ENCODE data around the gene CLEC10A. TPM values are rescaled to one million over a fixed set of nuclear protein-coding genes. Genes with fewer than 3 reads are reported as not detected.

The CLEC10A gene
- total RNA-seq, 1 donor: not detected

DNA sequence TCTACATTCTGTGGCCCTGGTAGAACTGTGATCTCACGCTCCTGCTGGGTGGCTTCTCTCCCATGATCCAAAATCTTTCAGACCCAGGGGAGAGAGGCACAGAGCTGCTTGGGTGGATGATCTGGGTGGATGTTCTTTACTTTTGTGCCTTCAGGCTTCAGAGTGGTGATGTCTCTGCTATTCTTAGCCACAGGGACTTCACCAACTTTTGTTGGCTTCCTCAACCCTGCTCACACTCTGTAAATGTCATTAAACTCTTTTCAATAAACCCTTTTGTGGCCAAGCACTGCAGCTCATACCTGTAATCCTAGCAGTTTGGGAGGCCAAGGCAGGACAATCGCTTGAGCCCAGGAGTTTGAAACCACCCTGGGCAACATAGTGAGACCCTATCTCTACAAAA lies 7.6 kb downstream of the CLEC10A start:
- Histone ChIP-seq H2AFZ (ENCODE audit: low read length) (no peak overlapping the region), H3K27ac (ENCODE audit: low read depth, low read length) (no peak overlapping the region), H3K36me3 (ENCODE audit: insufficient read depth, low read length) (no peaks in the 10 kb centered on the region), H3K9me3 (ENCODE audit: low read depth, low read length) (peaks cover 4% of the 10 kb centered on the region), H3K79me2 (ENCODE audit: insufficient read depth, low read length) (no peaks in the 10 kb centered on the region), H4K20me1 (ENCODE audit: insufficient read depth, low read length) (no peaks in the 10 kb centered on the region), H3K4me3 (ENCODE audit: insufficient read depth, low read length) (no peak overlapping the region), H3K27me3 (ENCODE audit: insufficient read depth, low read length) (peaks cover 14% of the 10 kb centered on the region), H3K4me1 (ENCODE audit: insufficient read depth, low read length) (no peaks in the 10 kb centered on the region), H3K4me2 (ENCODE audit: insufficient read depth, low read length) (no peak overlapping the region)
- TF ChIP-seq CTCF (IDR thresholded peaks at IDR 0.05; ENCODE audit: extremely low read depth, low read depth, low read length): no peak
- DNase-seq (ENCODE audit: insufficient read length, low spot score, missing footprints): no peak

DNA sequence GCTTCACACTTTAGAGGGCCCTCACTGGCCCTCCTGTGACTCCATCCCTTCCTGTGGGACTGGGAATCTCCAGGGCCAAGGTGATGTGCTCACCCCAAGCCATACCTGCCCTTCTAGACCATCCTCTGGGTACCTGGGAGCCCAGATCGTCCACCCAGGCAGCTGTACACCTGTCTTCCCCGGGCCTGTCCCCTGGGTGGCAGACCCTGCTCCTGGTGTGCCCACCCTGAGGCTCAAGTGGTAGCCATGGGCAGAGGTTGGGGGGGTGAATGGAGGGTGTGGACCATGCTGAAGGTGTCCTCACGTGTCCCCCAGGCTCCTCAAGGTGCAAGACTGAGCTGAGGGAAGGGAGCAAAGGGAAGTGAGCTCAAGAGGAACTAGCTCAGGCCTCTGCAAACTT lies 9.3 kb downstream of the CLEC10A start:
- H4K20me1 ChIP-seq (ENCODE audit: insufficient read depth, low read length): no peaks in the 10 kb centered on the region
- peaks cover 4% of the 10 kb centered on the region for H3K9me3 ChIP-seq (ENCODE audit: low read depth, low read length)
- H3K4me1 ChIP-seq (ENCODE audit: insufficient read depth, low read length): no peaks in the 10 kb centered on the region
- no peak for TF ChIP-seq CTCF (IDR thresholded peaks at IDR 0.05; ENCODE audit: extremely low read depth, low read depth, low read length)
- H2AFZ ChIP-seq (ENCODE audit: low read length): no peak overlapping the region
- H3K27ac ChIP-seq (ENCODE audit: low read depth, low read length): no peak overlapping the region
- no peak overlapping the region for H3K4me2 ChIP-seq (ENCODE audit: insufficient read depth, low read length)
- peaks cover 17% of the 10 kb centered on the region for H3K27me3 ChIP-seq (ENCODE audit: insufficient read depth, low read length)
- H3K79me2 ChIP-seq (ENCODE audit: insufficient read depth, low read length): no peaks in the 10 kb centered on the region
- DNase-seq (ENCODE audit: insufficient read length, low spot score, missing footprints): no peak
- H3K36me3 ChIP-seq (ENCODE audit: insufficient read depth, low read length): no peaks in the 10 kb centered on the region
- no peak overlapping the region for H3K4me3 ChIP-seq (ENCODE audit: insufficient read depth, low read length)

DNA sequence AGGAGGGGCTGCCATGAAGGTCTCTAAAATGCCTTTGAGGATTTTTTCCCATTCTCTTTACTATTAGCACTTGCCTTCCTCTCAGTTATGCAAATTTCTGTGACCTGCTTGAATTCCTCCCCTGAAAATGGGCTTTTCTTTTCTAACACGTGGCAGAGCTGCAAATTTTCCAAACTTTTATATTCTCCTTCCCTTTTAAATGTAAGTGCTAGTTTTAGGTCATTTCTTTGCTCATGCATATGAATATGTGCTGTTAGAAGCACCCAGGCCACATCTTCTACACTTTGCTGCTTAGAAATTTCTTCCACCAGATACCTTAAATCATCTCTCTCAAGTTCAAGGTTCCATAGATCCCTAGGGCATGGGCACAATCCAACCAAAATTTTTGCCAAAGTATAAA lies 11.8 kb downstream of the CLEC10A start:
- peaks cover 4% of the 10 kb centered on the region for H3K9me3 ChIP-seq (ENCODE audit: low read depth, low read length)
- peak; percentile 6 for DNase-seq (ENCODE audit: insufficient read length, low spot score, missing footprints)

DNA sequence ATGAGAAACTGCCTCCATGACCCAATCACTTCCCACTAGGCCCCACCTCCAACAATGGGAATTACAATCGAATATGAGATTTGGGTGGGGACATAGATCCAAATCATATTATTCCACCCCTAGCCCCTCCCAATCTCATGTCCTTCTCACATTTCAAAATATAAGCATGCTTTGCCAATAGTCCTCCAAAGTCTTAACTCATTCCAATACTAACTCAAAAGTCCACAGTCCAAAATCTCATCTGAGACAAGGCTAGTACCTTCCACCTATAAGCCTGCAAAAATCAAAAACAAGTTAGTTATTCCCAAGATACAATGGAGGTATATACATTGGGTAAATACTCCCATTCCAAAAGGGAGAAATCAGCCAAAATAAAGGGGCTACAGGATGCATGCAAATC lies 12.9 kb downstream of the CLEC10A start:
- Histone ChIP-seq H3K4me1 (ENCODE audit: insufficient read depth, low read length) (peaks cover 6% of the 10 kb centered on the region), H3K79me2 (ENCODE audit: insufficient read depth, low read length) (no peaks in the 10 kb centered on the region), H3K4me3 (ENCODE audit: insufficient read depth, low read length) (no peak overlapping the region), H3K9me3 (ENCODE audit: low read depth, low read length) (peaks cover 4% of the 10 kb centered on the region), H3K27ac (ENCODE audit: low read depth, low read length) (no peak overlapping the region), H3K4me2 (ENCODE audit: insufficient read depth, low read length) (no peak overlapping the region), H3K27me3 (ENCODE audit: insufficient read depth, low read length) (peaks cover 20% of the 10 kb centered on the region), H3K36me3 (ENCODE audit: insufficient read depth, low read length) (no peaks in the 10 kb centered on the region), H4K20me1 (ENCODE audit: insufficient read depth, low read length) (no peaks in the 10 kb centered on the region), H2AFZ (ENCODE audit: low read length) (no peak overlapping the region)
- TF ChIP-seq CTCF (IDR thresholded peaks at IDR 0.05; ENCODE audit: extremely low read depth, low read depth, low read length): no peak
- DNase-seq (ENCODE audit: insufficient read length, low spot score, missing footprints): no peak

More for the DNA sequence above, 11.8 kb downstream of the CLEC10A start:
- peaks cover 4% of the 10 kb centered on the region for H3K4me1 ChIP-seq (ENCODE audit: insufficient read depth, low read length)
- no peak for TF ChIP-seq CTCF (IDR thresholded peaks at IDR 0.05; ENCODE audit: extremely low read depth, low read depth, low read length)
- peaks cover 26% of the 10 kb centered on the region for H3K27me3 ChIP-seq (ENCODE audit: insufficient read depth, low read length)
- no peak overlapping the region for H2AFZ ChIP-seq (ENCODE audit: low read length)
- no peaks in the 10 kb centered on the region for H3K79me2 ChIP-seq (ENCODE audit: insufficient read depth, low read length)
- H3K27ac ChIP-seq (ENCODE audit: low read depth, low read length): no peak overlapping the region
- no peak overlapping the region for H3K4me3 ChIP-seq (ENCODE audit: insufficient read depth, low read length)
- H4K20me1 ChIP-seq (ENCODE audit: insufficient read depth, low read length): no peaks in the 10 kb centered on the region
- no peak overlapping the region for H3K4me2 ChIP-seq (ENCODE audit: insufficient read depth, low read length)
- no peaks in the 10 kb centered on the region for H3K36me3 ChIP-seq (ENCODE audit: insufficient read depth, low read length)

Data from osteoblast (primary cell).